ENCODE measurements around the gene C10orf88. TPM values are rescaled to one million over a fixed set of nuclear protein-coding genes. Genes with fewer than 3 reads are reported as not detected.
"Not testable (repeated sequence)": the region's sequence is repeated elsewhere in the genome, so short reads cannot be mapped to it uniquely, and the experiment has no call there.

C10orf88 gene
- total RNA-seq, 1 donor: 3.0 TPM

DNA sequence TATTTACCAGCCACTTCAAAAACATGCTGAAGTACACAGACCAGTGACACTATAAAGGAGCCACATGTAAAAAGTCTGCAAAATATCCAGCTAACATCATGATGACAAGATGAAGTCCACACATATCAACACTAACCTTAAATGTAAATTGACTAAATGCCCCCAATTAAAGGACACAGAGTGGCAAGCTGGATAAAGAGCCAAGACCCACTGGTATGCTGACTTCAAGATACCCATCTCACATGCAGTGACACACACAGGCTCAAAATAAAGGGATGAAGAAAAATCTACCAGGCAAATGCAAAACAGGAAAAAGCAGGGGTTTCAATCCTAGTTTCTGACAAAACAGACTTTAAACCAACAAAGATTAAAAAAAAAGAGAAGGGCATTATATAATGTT, 12.9 kb upstream of the C10orf88 start:
- DNase-seq (ENCODE audit: low read depth in 2 of 3, low spot score in 2 of 3): no peak

DNA sequence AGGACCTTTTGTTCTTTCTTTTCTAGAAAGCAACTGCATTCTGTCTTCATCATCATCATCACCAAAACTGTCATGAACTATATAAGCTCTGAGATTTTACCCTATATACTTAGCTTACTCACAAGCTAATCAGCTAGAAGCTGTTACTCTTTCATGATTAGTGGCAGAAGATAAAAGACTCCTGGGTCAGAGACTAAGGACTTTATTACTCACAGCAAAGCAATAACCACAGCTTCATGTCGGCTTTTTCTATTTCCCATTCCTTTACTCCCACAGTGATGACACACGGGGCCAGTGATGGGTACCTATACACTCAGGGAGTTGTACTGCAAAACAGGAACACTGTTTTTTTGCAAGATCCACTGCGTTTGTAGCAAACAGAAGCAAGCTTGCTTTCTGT, 8.4 kb upstream of the C10orf88 start:
- DNase-seq (ENCODE audit: low read depth in 2 of 3, low spot score in 2 of 3): no peak

DNA sequence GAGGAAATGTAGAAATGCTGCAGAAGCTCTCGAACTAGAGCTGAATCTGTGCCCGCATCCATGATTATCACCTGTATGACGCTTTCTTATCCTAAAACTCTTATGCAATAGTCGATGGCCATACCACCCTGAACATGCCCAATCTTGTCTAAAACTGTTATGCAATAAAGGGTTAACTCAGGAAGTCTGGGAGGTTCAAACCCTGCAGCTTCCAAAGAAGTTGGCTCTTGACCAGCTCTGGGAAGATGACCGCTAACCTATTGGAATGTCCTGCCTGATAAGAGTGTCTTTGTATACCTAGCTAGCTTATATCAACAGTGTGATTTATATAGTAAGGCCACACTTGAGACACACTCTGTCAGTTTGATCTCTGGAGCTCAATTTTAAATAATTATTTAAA, 3.4 kb upstream of the C10orf88 start:
- no peak for DNase-seq (ENCODE audit: low read depth in 2 of 3, low spot score in 2 of 3)

DNA sequence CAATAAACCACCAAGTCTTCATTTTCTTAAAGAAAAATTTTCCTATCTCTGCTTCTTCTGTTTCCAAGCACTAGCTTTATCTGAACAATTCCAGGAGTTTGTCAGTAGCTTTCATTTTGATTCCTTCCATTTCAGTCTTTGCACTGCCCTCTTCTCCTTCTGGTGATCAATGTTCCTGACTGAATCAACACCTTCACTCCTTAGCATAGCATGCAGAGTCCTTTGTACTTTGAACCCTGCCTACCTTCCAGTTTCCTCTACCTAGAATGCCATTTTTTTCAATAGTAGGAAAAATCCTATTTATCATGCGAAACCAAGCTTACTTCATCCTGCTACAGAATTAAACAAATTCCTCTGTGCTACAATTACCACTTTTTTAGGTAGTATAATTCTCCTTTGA, 1.9 kb upstream of the C10orf88 start:
- no peak for DNase-seq (ENCODE audit: low read depth in 2 of 3, low spot score in 2 of 3)

DNA sequence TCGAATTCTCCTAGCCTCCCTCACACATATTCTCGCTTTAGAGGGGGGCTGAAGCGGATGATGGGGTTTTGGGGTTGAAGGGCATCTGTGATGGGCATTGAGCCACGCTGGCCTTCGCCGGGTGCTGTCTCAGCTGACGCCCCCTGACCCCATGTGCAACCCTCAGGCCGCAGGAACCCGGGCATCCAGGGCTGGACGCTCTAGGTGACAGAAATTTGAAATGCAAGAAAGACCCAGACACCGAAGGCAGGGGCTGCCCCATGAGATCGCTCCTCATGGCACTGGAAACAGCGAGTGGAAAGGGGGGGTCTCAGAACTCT, 664 bp upstream of the C10orf88 start:
- no peak for DNase-seq (ENCODE audit: low read depth in 2 of 3, low spot score in 2 of 3)

DNA sequence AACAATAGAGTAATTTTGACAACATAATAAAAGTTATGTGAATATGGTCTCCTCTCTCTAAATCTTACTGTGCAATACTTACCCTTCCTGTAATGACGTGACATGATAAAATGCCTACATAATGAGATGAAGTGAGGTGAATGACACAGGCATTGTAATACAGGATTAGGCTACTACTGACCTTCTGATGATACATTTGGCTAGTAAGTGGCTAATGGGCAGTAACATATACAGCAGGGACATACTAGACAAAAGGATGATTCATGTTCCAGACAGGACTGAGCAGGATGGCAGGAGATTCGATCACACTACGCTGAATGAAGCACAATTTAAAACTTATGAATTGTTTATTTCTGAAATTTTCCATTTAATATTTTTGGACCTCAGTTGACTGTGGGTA, 4.7 kb downstream of the C10orf88 start:
- DNase-seq (ENCODE audit: low read depth in 2 of 3, low spot score in 2 of 3): no peak

DNA sequence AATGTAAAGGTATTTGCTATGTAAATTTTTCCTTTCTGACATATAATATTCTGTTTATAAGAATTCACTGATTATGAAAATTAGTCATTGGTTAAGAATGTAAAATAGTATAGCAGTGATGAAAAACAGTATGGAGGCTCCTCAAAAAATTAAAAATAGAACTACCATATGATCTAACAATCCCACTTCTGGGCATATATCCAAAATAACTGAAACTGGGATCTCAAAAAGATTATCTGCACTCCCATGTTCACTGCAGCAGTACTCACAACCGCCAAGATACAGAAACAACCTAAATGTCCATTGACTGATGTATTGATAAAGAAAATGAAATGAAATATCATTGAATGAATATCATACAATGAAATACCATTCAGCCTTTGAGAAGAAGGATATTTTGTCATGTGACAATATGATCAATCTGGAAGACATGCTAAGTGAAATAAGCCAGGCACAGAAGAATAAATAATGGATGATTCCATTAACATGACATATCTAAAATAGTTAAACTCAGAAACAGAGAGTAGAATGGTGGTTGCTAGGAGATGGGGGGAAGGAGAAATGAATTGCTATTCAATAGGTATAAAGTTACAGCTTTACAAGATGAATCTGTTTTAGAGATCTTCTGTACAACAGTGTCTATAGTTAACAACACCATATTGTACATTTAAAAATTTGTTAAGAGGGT, 14.0 kb downstream of the C10orf88 start:
- no peak for DNase-seq (ENCODE audit: low read depth in 2 of 3, low spot score in 2 of 3)

DNA sequence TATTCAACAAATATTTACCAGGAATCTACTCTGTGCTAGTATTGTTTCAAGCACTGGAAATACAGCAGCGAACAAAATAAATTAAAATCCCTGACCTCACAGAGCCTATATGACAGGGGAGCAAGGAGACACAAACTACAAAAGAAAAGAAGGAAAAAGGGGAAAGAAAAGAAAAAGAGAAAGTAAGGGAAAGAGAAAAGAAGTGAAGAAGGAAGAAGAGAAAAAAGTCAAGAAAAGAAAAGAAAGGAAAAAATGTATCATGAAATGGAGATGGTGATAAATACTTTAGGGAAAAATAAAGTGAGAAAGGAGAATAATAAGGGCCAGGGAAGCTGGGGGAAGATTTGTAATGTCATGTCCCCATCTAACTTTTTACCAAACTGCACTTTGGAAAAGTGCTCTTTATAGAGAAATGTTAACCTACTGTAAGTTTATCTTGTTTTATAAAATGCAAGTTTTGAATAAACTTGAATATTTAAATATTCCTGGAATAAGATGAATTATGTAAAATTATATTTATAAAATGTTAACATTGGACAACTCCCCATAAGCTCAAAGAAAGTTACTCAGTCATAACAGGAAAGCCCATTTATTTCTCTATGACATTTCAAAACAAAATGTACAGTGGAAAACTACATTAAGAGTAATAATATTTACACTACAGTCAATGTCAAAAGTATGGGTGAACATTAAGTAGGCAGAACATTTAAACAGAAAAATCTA, 14.7 kb downstream of the C10orf88 start:
- DNase-seq (ENCODE audit: low read depth in 2 of 3, low spot score in 2 of 3): no peak

DNA sequence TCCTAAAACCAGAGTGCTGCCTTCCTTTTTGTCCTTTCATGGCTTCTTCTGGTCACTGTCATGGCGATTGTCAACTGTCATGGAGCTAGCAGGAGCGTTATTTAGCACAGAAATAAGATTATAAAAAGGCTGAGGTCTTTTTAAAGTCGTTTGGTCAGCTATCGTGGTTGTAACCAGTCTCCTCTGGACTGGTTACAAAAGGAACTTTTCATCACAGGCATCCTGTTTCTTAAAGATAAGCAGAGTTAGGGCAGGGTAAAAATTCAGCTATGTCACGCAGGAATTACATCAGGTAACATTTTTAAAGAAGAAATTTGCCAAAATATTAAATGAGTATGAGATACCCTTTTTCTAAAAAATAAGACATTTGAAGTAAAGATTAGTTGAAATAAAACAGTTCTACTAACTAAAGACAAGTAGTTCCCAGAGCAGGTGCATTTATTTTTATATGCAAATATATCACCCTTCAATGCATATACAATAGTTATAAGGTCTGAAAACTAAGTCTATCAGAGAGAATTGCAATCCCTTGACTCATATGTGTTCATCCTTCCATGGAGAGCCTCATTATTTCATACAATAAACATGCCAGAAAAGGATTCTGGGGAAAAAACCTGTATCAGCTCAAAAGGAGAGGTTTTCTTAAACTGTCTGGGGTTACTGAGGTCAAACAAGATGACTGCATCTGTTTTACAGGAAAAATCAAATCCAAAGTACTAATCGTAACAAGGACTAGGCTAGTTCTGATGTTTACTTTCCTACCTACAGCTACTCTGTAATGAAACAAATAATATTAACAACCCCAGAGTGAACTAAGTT, 22.7 kb downstream of the C10orf88 start:
- DNase-seq (ENCODE audit: low read depth in 2 of 3, low spot score in 2 of 3): peak in 1 of 3 donors; percentile 41

DNA sequence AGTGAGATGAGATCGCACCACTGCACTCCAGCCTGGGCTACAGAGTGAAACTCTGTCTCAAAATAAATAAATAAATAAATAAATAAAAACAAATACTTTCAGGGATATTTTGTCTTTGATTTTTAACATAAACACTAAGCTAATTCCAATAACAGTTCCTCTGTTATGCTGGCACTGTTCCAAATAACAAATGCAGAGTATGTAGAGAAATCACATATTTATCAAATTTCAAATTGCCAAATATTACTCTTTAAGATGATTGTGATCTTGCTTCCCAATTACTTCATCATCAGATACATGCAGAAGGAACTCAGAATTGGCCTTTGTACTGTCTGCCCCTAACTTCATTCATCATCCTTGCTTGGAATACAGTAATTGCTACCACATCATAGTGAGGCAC, 23.9 kb downstream of the C10orf88 start:
- DNase-seq (ENCODE audit: low read depth in 2 of 3, low spot score in 2 of 3): no peak

DNA sequence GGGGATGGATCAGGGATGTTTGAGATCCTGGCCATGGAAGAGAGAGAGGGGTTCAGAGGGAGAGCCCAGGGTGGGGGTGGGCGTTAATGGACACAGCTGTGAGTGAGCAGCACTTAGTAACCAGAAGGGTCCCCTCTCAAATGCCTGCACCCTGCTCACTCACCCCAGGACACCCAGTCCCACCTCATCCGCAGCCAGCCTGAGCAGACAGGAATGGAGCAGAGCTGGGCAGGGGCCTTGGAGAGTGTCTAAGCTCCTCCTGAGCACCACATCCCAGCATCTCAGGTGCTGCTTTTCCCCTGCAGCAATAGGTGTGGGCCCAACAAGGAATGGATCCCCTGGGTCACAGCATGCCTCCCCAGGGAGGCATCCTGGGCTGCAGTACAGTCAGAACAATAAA, 38.3 kb downstream of the C10orf88 start:
- no peak for DNase-seq (ENCODE audit: low read depth in 2 of 3, low spot score in 2 of 3)

DNA sequence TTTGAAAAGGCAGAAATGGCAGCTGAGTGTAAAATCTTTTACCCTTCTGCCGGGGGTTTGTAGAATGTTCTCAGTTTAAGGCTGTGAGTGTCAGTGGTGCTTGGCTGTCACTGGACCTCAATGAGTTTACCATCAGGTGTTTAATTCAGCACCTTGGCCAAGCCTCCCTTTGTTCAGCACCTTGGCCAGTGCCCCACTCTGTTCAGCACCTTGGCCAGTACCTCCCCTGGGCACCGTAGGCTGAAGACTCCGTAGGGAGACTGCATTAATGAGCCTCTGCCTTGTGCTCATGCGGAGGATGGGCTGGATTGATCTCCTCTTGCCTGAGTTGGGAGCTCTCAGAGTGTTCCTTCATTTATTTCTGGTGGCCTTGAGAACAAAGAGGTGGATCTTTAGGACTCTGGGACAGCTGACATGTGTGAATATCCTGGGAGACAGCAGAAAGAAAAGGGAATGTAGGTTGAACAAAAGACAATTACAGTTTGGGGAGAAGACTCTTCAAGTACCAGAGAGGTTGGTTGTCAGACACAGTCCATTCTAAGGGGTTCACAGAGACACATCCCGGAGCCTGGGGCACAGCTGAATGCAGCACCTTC, 42.0 kb downstream of the C10orf88 start:
- DNase-seq (ENCODE audit: low read depth in 2 of 3, low spot score in 2 of 3): peak; percentile 16 to 76 (median 45)

DNA sequence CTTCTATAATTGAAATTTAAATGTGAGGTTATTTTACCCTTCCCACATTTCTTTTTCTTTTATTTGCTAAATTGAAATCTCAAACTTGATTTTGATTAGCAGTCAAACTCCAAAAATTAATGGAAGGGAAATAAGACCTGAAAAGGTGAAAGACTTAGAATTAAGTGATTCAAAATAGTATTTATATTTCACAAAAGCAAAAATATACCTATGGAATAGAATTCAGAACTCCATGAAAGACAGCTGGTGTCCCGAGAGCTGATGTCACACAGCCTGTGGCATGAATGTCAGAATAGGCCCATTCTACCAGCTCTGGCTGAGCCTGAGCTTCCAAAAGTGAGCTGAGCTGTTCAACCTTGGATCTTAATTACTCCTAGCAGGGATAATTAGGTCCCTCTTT, 43.7 kb downstream of the C10orf88 start, which contains the start of gene FAM24A:
TSS of gene FAM24A (plus strand) at position 301 of the 400 bp plus-strand sequence. CDS start 1,025 bp downstream, outside the sequence.
- no peak for DNase-seq (ENCODE audit: low read depth in 2 of 3, low spot score in 2 of 3)

DNA sequence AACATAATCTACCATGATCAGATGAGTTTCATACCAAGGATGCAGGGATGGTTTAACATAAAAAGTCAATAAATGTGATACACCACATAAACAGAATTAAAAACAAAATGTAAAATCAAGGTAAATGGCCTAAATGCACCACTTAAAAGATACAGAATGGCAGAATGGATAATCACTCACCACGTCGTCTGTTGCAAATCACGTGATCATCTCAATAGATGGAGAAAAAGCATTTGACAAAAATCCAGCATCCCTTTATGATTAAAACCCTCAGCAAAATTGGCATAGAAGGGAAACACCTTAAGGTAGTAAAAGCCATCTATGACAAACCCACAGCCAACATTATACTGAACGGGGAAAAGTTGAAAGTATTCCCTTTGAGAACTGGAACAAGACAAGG, 50.2 kb downstream of the C10orf88 start:
- DNase-seq (ENCODE audit: low read depth in 2 of 3, low spot score in 2 of 3): not testable (repeated sequence)

DNA sequence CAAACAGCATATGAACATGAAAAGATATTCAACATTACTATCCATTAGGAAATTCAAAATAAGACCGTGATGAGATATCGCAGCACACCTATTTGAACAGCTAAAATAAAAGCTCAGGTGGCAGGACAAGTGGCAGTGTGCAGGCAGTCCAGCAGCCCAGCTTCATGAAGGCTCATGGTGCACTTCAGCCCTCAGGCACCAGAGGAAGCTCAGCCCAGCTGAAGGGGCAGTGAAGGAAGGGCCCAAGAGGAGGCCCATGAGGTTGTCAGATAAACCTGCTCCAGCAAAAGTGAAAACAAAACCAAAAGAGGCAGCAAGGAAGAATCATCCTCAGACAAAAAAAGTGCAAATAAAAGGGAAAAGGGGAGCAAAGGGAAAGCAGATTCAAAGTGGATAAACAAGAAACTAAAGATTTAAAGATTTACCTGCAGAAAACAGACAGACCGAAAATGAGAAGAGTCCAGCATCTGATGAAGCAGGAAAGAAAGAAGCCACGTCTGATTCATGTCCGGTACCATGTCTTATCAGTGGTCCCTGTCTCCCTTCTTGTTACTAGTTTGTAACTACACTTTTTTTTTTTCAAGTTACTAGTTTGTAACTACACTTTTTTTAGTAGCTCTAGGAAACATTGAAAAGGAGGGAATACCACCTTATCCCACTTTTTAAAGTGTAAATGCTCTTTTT, 59.6 kb downstream of the C10orf88 start:
- no peak for DNase-seq (ENCODE audit: low read depth in 2 of 3, low spot score in 2 of 3)

DNA sequence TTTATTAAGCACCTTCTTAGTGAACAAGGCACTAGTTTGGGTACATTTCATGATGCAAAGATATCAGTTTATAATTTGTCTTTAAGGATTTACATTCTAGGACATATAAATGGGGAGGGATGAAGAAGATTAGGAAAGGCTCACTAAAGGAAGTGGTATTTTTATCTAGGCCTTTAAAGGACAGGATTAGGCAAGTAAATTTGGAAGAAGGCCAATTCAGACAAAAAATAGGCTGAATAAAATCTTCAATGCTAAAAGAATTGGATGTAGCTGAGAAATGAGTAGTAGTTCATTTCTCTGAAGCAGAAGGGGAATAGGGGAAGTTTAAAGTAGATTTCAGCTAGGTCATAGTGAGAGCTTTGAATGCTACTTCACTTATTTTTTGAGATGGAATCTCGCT, 69.9 kb downstream of the C10orf88 start:
- no peak for DNase-seq (ENCODE audit: low read depth in 2 of 3, low spot score in 2 of 3)

DNA sequence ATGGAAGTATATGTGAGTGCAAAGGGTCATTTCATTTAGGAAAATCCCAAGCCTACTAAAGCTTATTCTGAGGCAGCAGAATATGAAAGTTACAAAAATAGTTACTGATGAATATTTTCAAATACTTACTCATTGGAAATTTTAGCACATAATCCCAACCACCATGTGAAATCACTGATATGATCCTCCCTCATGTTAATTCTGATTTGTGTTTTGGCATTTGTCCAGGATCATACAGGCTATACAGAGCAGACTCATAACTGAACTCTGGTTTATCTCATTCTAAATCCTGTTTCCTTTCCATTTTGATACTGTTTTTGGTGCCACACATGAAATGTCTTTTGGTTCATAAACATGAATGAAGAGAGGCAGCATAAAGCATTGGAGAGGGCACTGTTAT, 71.3 kb downstream of the C10orf88 start:
- peak in 2 of 3 donors; percentile 16 to 43 for DNase-seq (ENCODE audit: low read depth in 2 of 3, low spot score in 2 of 3)

Measured in hematopoietic multipotent progenitor cell (in vitro differentiated cells).